ENCODE results near the gene MOGAT1. TPM values are rescaled to one million over a fixed set of nuclear protein-coding genes. Genes with fewer than 3 reads are reported as not detected.

Gene MOGAT1
- total RNA-seq, 2 experiments from 2014 or later, result not detected

GRCh38 chr2:222736301-222736700 is 64.8 kb downstream of the MOGAT1 start:
- no peak for DNase-seq
- ChIA-PET POLR2A (no interaction called here), CTCF (no interaction called here)
- H3K4me3 Mint-ChIP-seq, result no peak overlapping the region
- H3K9me3 Mint-ChIP-seq, result no peaks in the 10 kb centered on the region
- H3K4me1 Mint-ChIP-seq (ENCODE audit: low read depth), result no peaks in the 10 kb centered on the region
- no peaks in the 10 kb centered on the region for H3K36me3 Mint-ChIP-seq
- intact Hi-C loops (cut with micrococcal nuclease), result no loop called here
- H3K27me3 Mint-ChIP-seq, result peaks cover 7% of the 10 kb centered on the region
- no peak overlapping the region for H3K27ac Mint-ChIP-seq

- ChIA-PET CTCF (no interaction called here), POLR2A (no interaction called here)
- Mint-ChIP-seq H3K4me1 (ENCODE audit: low read depth) (no peaks in the 10 kb centered on the region), H3K9me3 (no peaks in the 10 kb centered on the region), H3K36me3 (no peaks in the 10 kb centered on the region), H3K4me3 (no peak overlapping the region), H3K27me3 (peaks cover 7% of the 10 kb centered on the region), H3K27ac (no peak overlapping the region)
- no peak for DNase-seq
- intact Hi-C loops (cut with micrococcal nuclease), result no loop called here
Observed at GRCh38 chr2:222736924-222737323, 65.5 kb downstream of the MOGAT1 start.

- Mint-ChIP-seq H3K4me3 (no peak overlapping the region), H3K27me3 (peaks cover 10% of the 10 kb centered on the region), H3K36me3 (no peaks in the 10 kb centered on the region), H3K27ac (no peak overlapping the region), H3K9me3 (no peaks in the 10 kb centered on the region), H3K4me1 (ENCODE audit: low read depth) (no peaks in the 10 kb centered on the region)
- intact Hi-C loops (cut with micrococcal nuclease), result no loop called here
- POLR2A ChIA-PET, result no interaction called here
- DNase-seq, result no peak
- CTCF ChIA-PET, result no interaction called here
Observed at GRCh38 chr2:222738312-222738711, 66.9 kb downstream of the MOGAT1 start.

- no peak overlapping the region for H3K27ac Mint-ChIP-seq
- no peaks in the 10 kb centered on the region for H3K4me1 Mint-ChIP-seq (ENCODE audit: low read depth)
- intact Hi-C loops (cut with micrococcal nuclease), result no loop called here
- peak; percentile 11 for DNase-seq
- H3K27me3 Mint-ChIP-seq, result peaks cover 11% of the 10 kb centered on the region
- no peak overlapping the region for H3K4me3 Mint-ChIP-seq
- POLR2A ChIA-PET, result no interaction called here
- CTCF ChIA-PET, result no interaction called here
- H3K36me3 Mint-ChIP-seq, result no peaks in the 10 kb centered on the region
- no peaks in the 10 kb centered on the region for H3K9me3 Mint-ChIP-seq
Observed at GRCh38 chr2:222738809-222739208, 67.4 kb downstream of the MOGAT1 start.

- Mint-ChIP-seq H3K27me3 (peaks cover 11% of the 10 kb centered on the region), H3K9me3 (no peaks in the 10 kb centered on the region), H3K4me3 (no peak overlapping the region), H3K27ac (no peak overlapping the region), H3K36me3 (no peaks in the 10 kb centered on the region), H3K4me1 (ENCODE audit: low read depth) (no peaks in the 10 kb centered on the region)
- CTCF ChIA-PET, result no interaction called here
- intact Hi-C loops (cut with micrococcal nuclease), result no loop called here
- POLR2A ChIA-PET, result no interaction called here
- DNase-seq, result no peak
Observed at GRCh38 chr2:222739939-222740338, 68.5 kb downstream of the MOGAT1 start.

- intact Hi-C loops (cut with micrococcal nuclease), result no loop called here
- Mint-ChIP-seq H3K36me3 (no peaks in the 10 kb centered on the region), H3K4me1 (ENCODE audit: low read depth) (peaks cover 4% of the 10 kb centered on the region), H3K4me3 (no peak overlapping the region), H3K27me3 (peaks cover 9% of the 10 kb centered on the region), H3K27ac (no peak overlapping the region), H3K9me3 (no peaks in the 10 kb centered on the region)
- POLR2A ChIA-PET, result no interaction called here
- CTCF ChIA-PET, result interaction anchor here (0.6 kb wide), 1 partner anchor 1179 kb away, joined by 3 read pairs; no protein-coding TSS in a partner anchor
- no peak for DNase-seq
Observed at GRCh38 chr2:222743251-222743812, 71.9 kb downstream of the MOGAT1 start.

- CTCF ChIA-PET, result interaction anchor here (1.0 to 1.1 kb wide), 2 partner anchors 38 to 158 kb away, joined by 3 read pairs; no protein-coding TSS in a partner anchor
- POLR2A ChIA-PET, result no interaction called here
- intact Hi-C loops (cut with micrococcal nuclease), result no loop called here
- Mint-ChIP-seq H3K36me3 (no peaks in the 10 kb centered on the region), H3K4me1 (ENCODE audit: low read depth) (peaks cover 4% of the 10 kb centered on the region), H3K4me3 (no peak overlapping the region), H3K9me3 (no peaks in the 10 kb centered on the region), H3K27ac (no peak overlapping the region), H3K27me3 (peaks cover 9% of the 10 kb centered on the region)
- no peak for DNase-seq
Observed at GRCh38 chr2:222745836-222746559, 74.5 kb downstream of the MOGAT1 start.

GRCh38 chr2:222747526-222748160 is 76.2 kb downstream of the MOGAT1 start:
- intact Hi-C loops (cut with micrococcal nuclease), result no loop called here
- Mint-ChIP-seq H3K4me3 (no peak overlapping the region), H3K4me1 (ENCODE audit: low read depth) (peaks cover 4% of the 10 kb centered on the region), H3K36me3 (no peaks in the 10 kb centered on the region), H3K27ac (no peak overlapping the region), H3K9me3 (no peaks in the 10 kb centered on the region), H3K27me3 (peaks cover 9% of the 10 kb centered on the region)
- DNase-seq, result peak; percentile 40
- ChIA-PET POLR2A (no interaction called here), CTCF (no interaction called here)

GRCh38 chr2:222750533-222750932 is 79.1 kb downstream of the MOGAT1 start:
- POLR2A ChIA-PET, result no interaction called here

GRCh38 chr2:222751238-222751637 is 79.8 kb downstream of the MOGAT1 start:
- ChIA-PET CTCF (no interaction called here), POLR2A (no interaction called here)
- intact Hi-C loops (cut with micrococcal nuclease), result no loop called here

More at GRCh38 chr2:222750533-222750932, 79.1 kb downstream of the MOGAT1 start:
- no peak overlapping the region for H3K27ac Mint-ChIP-seq
- no peak for DNase-seq
- no peak overlapping the region for H3K4me3 Mint-ChIP-seq
- H3K4me1 Mint-ChIP-seq (ENCODE audit: low read depth), result peaks cover 4% of the 10 kb centered on the region
- H3K9me3 Mint-ChIP-seq, result no peaks in the 10 kb centered on the region
- intact Hi-C loops (cut with micrococcal nuclease), result no loop called here
- no peaks in the 10 kb centered on the region for H3K36me3 Mint-ChIP-seq
- CTCF ChIA-PET, result no interaction called here
- peaks cover 2% of the 10 kb centered on the region for H3K27me3 Mint-ChIP-seq

GRCh38 chr2:222751821-222752719 is 80.6 kb downstream of the MOGAT1 start:
- intact Hi-C loops (cut with micrococcal nuclease), result no loop called here
- CTCF ChIA-PET, result interaction anchor here (1.0 to 1.2 kb wide), 3 partner anchors 49 to 188 kb away, joined by 3 read pairs; no protein-coding TSS in a partner anchor
- peaks cover 2% of the 10 kb centered on the region for H3K4me1 Mint-ChIP-seq (ENCODE audit: low read depth)
- H3K36me3 Mint-ChIP-seq, result no peaks in the 10 kb centered on the region
- POLR2A ChIA-PET, result no interaction called here
- peaks cover 2% of the 10 kb centered on the region for H3K27me3 Mint-ChIP-seq
- H3K9me3 Mint-ChIP-seq, result no peaks in the 10 kb centered on the region
- no peak overlapping the region for H3K27ac Mint-ChIP-seq
- no peak for DNase-seq
- no peak overlapping the region for H3K4me3 Mint-ChIP-seq

More at GRCh38 chr2:222751238-222751637, 79.8 kb downstream of the MOGAT1 start:
- H3K36me3 Mint-ChIP-seq, result no peaks in the 10 kb centered on the region
- no peak overlapping the region for H3K27ac Mint-ChIP-seq
- peaks cover 2% of the 10 kb centered on the region for H3K27me3 Mint-ChIP-seq
- peaks cover 4% of the 10 kb centered on the region for H3K4me1 Mint-ChIP-seq (ENCODE audit: low read depth)
- no peak overlapping the region for H3K4me3 Mint-ChIP-seq
- H3K9me3 Mint-ChIP-seq, result no peaks in the 10 kb centered on the region
- no peak for DNase-seq

- ChIA-PET CTCF (interaction anchor here (1.0 to 1.2 kb wide), 3 partner anchors 49 to 187 kb away, joined by 3 read pairs; no protein-coding TSS in a partner anchor), POLR2A (no interaction called here)
- no peak overlapping the region for H3K27ac Mint-ChIP-seq
- intact Hi-C loops (cut with micrococcal nuclease), result no loop called here
- no peak for DNase-seq
- peaks cover 2% of the 10 kb centered on the region for H3K27me3 Mint-ChIP-seq
- H3K36me3 Mint-ChIP-seq, result no peaks in the 10 kb centered on the region
- no peaks in the 10 kb centered on the region for H3K4me1 Mint-ChIP-seq (ENCODE audit: low read depth)
- H3K9me3 Mint-ChIP-seq, result no peaks in the 10 kb centered on the region
- H3K4me3 Mint-ChIP-seq, result no peak overlapping the region
Observed at GRCh38 chr2:222752746-222753145, 81.3 kb downstream of the MOGAT1 start.

Measured in activated CD4-positive, alpha-beta memory T cell treated with anti-CD3 and anti-CD28 coated beads for 36 hours (primary cell).